Mesenchymal stem cell (in vitro differentiated cells and primary cell): ENCODE data around the gene TSPAN14.

Experiments used
- DNase-seq: peaks from one replicate; pipeline ENCODE4 v3.0.0-alpha.2; 2013
- H2AFZ ChIP-seq: one replicate; pipeline ENCODE4 v1.6.1; 2013; ENCODE audit warnings: low read depth, mild to moderate bottlenecking, control low read depth, inconsistent platforms, low read length, moderate library complexity
- H2AK5ac ChIP-seq: 2 replicates; pipeline ENCODE4 v1.6.1; 2013; ENCODE audit warnings: low read length, moderate library complexity, mild to moderate bottlenecking, inconsistent platforms; ENCODE audit not compliant: severe bottlenecking
- H2BK120ac ChIP-seq: one replicate; pipeline ENCODE4 v1.6.1; 2013; ENCODE audit warnings: low read depth, mild to moderate bottlenecking, inconsistent platforms, low read length, moderate library complexity
- H2BK12ac ChIP-seq, 2 experiments: one replicate each; pipeline ENCODE4 v1.6.1; 2013; ENCODE audit warnings: inconsistent platforms in 2 of 2, low read length in 2 of 2, mild to moderate bottlenecking in 2 of 2, moderate library complexity in 2 of 2, control low read depth in 1 of 2
- H2BK15ac ChIP-seq: one replicate; pipeline ENCODE4 v1.6.1; 2013; ENCODE audit warnings: mild to moderate bottlenecking, low read depth, inconsistent platforms; ENCODE audit not compliant: poor library complexity, severe bottlenecking
- H2BK5ac ChIP-seq: 2 replicates; pipeline ENCODE4 v1.6.1; 2013; ENCODE audit warnings: low read depth, mild to moderate bottlenecking, low read length, control low read depth, inconsistent platforms; ENCODE audit not compliant: poor library complexity, severe bottlenecking
- H3K14ac ChIP-seq, 2 experiments: one replicate each; pipeline ENCODE4 v1.6.1; 2013; ENCODE audit warnings: inconsistent platforms in 2 of 2, low read length in 2 of 2, control low read depth in 1 of 2, mild to moderate bottlenecking in 1 of 2, moderate library complexity in 1 of 2
- H3K18ac ChIP-seq, 2 experiments: one replicate each; pipeline ENCODE4 v1.6.1; 2013; ENCODE audit warnings: inconsistent platforms in 2 of 2, low read length in 2 of 2, control low read depth in 1 of 2, low read depth in 1 of 2, mild to moderate bottlenecking in 1 of 2
- H3K23ac ChIP-seq, 2 experiments: one replicate each; pipeline ENCODE4 v1.6.1; 2013; ENCODE audit warnings: inconsistent platforms in 2 of 2, low read length in 2 of 2, mild to moderate bottlenecking in 2 of 2, moderate library complexity in 2 of 2, control low read depth in 1 of 2
- H3K27ac ChIP-seq: 2 replicates; pipeline ENCODE4 v1.5.1; 2013; ENCODE audit warnings: mild to moderate bottlenecking, moderate library complexity, low read length, control low read depth, inconsistent platforms; ENCODE audit not compliant: poor library complexity, severe bottlenecking
- H3K27me3 ChIP-seq, 2 experiments: 2 replicates each; pipeline versions ENCODE4 v1.6.1 to v1.7.0; 2013; ENCODE audit warnings: low read length in 2 of 2, mild to moderate bottlenecking in 2 of 2, moderate library complexity in 2 of 2, control low read depth in 1 of 2, inconsistent platforms in 1 of 2; ENCODE audit not compliant: control insufficient read depth in 1 of 2, insufficient read depth in 1 of 2
- H3K36me3 ChIP-seq, 2 experiments: 2 replicates each; pipeline versions ENCODE4 v1.6.1 to v1.7.0; 2013; ENCODE audit warnings: low read length in 2 of 2, control low read depth in 1 of 2, inconsistent platforms in 1 of 2, low read depth in 1 of 2, mild to moderate bottlenecking in 1 of 2; ENCODE audit not compliant: insufficient read depth in 2 of 2, control insufficient read depth in 1 of 2
- H3K4ac ChIP-seq, 2 experiments: one replicate each; pipeline ENCODE4 v1.6.1; 2013; ENCODE audit warnings: inconsistent platforms in 2 of 2, low read length in 2 of 2, mild to moderate bottlenecking in 2 of 2, moderate library complexity in 2 of 2, control low read depth in 1 of 2, low read depth in 1 of 2
- H3K4me1 ChIP-seq: 2 replicates; pipeline ENCODE4 v1.6.1; 2013; ENCODE audit warnings: low read depth, low read length, control low read depth; ENCODE audit not compliant: control insufficient read depth, insufficient read depth
- H3K4me2 ChIP-seq: 2 replicates; pipeline ENCODE4 v1.6.1; 2013; ENCODE audit warnings: low read length, mild to moderate bottlenecking, inconsistent platforms; ENCODE audit not compliant: poor library complexity, severe bottlenecking
- H3K4me3 ChIP-seq, 2 experiments: 2 replicates each; pipeline versions ENCODE4 v1.5.1 to v1.7.0; 2013; ENCODE audit warnings: low read length in 2 of 2, mild to moderate bottlenecking in 2 of 2, control low read depth in 1 of 2, low read depth in 1 of 2; ENCODE audit not compliant: insufficient read depth in 1 of 2
- H3K79me1 ChIP-seq: replicated peaks from 2 replicates; pipeline ENCODE4 v1.6.1; 2013; ENCODE audit warnings: mild to moderate bottlenecking, control low read depth, low read length, inconsistent platforms; ENCODE audit not compliant: poor library complexity, severe bottlenecking
- H3K9ac ChIP-seq: 2 replicates; pipeline ENCODE4 v1.7.0; 2013; ENCODE audit warnings: mild to moderate bottlenecking, low read length, moderate library complexity
- H3K9me3 ChIP-seq: 2 replicates; pipeline ENCODE4 v1.7.0; 2013; ENCODE audit warnings: mild to moderate bottlenecking, low read length; ENCODE audit not compliant: control insufficient read depth
- H4K8ac ChIP-seq: one replicate; pipeline ENCODE4 v1.6.1; 2013; ENCODE audit warnings: inconsistent platforms, mild to moderate bottlenecking, low read length, moderate library complexity
- H4K91ac ChIP-seq: one replicate; pipeline ENCODE4 v1.6.1; 2013; ENCODE audit warnings: mild to moderate bottlenecking, low read length, inconsistent platforms
- WGBS: methylation state at CpG from one replicate; pipeline ENCODE4 v1.1.7; 2013; ENCODE audit warnings: mixed read lengths; 5-methylcytosine and 5-hydroxymethylcytosine counted together

Gene TSPAN14

DNA sequence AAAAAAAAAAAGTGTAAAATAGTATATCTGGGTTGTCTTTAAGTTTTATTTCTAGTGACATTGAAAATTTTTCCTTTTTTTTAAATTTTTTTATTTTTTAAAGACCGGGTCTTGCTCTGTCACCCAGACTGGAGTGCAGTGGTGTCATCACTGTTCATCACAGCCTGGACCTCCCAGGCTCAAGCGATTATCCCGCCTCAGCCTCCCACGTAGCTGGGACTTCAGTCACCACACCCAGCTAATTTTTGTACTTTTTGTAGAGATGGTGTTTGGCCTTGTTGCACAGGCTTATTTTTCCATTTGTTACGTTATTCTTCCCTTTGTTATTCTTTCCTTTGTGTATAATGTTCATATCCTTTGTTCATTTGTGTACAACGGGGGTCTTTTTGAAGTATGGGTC, 30.1 kb downstream of the TSPAN14 start:
- Histone ChIP-seq H2BK12ac (peak overlapping the region in 1 of 2 experiments; percentile 60), H3K27me3 (no peaks in the 10 kb centered on the region), H3K18ac (peak overlapping the region in 1 of 2 experiments; percentile 38), H2AK5ac (no peak overlapping the region), H3K4me3 (no peak overlapping the region), H3K23ac (no peak overlapping the region), H2AFZ (no peak overlapping the region), H2BK120ac (no peak overlapping the region), H3K4ac (no peak overlapping the region), H3K9me3 (no peaks in the 10 kb centered on the region), H2BK15ac (no peak overlapping the region), H3K36me3 (peaks cover 16 to 31% of the 10 kb centered on the region in 2 experiments), H3K9ac (peak overlapping the region; percentile 9), H3K14ac (no peak overlapping the region), H3K27ac (no peak overlapping the region), H3K4me2 (no peak overlapping the region), H4K91ac (no peak overlapping the region), H3K4me1 (peaks cover 33% of the 10 kb centered on the region), H3K79me1 (no peaks in the 10 kb centered on the region), H2BK5ac (no peak overlapping the region), H4K8ac (no peak overlapping the region)
- 96% methylated on average over 4 of the region's 6 CpGs for WGBS
- no peak for DNase-seq

DNA sequence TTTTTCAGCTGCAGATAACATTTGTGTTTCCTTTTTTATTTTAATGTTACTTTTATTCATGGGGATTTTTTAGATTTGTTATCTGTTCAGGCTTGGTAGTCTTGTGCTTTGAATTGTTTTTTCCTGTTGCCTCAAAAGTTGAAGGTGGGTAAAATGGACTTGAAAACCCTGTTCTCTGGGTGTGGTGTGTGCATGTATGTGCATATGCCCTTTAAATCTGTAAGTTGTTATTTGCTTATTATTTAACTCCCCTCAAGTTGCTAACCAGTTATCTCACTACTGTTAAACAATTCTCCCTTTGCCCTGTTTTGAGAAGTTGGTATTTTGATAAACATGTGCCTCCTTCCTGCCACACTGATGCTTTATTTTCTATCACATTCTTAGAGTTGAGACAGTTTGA, 30.6 kb downstream of the TSPAN14 start:
- H3K27me3 ChIP-seq: no peaks in the 10 kb centered on the region
- H3K36me3 ChIP-seq: peaks cover 21 to 35% of the 10 kb centered on the region in 2 experiments
- no peak overlapping the region for H2BK12ac ChIP-seq
- no peak overlapping the region for H3K14ac ChIP-seq
- no peak overlapping the region for H3K4me2 ChIP-seq
- no peak for DNase-seq
- no peak overlapping the region for H3K18ac ChIP-seq
- H2AFZ ChIP-seq: no peak overlapping the region
- H3K23ac ChIP-seq: no peak overlapping the region
- H3K4me1 ChIP-seq: peaks cover 35% of the 10 kb centered on the region
- H3K27ac ChIP-seq: no peak overlapping the region
- H4K91ac ChIP-seq: no peak overlapping the region
- no peaks in the 10 kb centered on the region for H3K79me1 ChIP-seq
- H3K9me3 ChIP-seq: no peaks in the 10 kb centered on the region
- no peak overlapping the region for H2AK5ac ChIP-seq
- no peak overlapping the region for H2BK5ac ChIP-seq
- no peak overlapping the region for H4K8ac ChIP-seq
- H2BK15ac ChIP-seq: no peak overlapping the region
- H2BK120ac ChIP-seq: no peak overlapping the region
- no peak overlapping the region for H3K4me3 ChIP-seq
- no peak overlapping the region for H3K4ac ChIP-seq
- peak overlapping the region; percentile 9 for H3K9ac ChIP-seq

DNA sequence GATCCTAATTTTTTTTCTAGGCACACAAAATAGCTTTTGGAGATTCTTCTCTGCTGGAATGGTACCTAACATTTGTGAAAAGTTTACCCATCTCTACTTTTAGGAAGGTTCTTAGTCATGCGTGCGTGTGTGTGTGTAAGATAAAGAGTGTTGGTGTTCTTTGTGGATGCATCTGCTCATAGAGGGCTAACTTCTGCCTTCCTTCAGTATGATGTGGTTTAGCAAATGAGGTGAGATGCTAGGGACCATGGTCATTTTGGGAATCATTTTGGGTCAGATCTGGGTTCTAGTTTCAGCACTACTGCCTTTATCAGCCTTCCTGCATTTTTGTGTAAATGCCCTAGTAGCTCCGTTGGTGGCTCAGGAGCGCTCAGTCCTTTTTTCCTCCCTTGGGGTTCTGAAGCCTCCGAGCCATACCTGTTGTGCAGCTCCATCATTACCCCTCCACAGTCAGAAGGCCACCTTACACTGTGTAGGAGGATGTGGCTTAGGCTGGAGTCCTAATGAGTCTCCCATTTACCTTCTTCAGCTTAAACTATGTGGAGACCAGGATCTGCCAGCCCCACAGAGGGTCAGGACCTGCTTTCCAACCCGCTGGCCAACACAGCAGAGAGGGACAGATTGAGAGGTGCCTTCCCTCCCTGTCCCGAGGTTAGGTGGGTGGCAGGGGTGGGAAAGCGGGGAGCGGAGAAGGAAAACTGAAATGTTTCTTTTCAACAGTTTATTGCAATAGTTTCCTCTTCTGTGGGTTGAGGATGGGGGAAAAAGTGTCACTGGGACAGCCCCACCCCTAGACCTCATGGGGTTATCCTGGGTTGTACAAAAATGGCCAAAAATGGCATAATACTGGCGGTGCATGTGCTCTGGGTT, 31.2 kb downstream of the TSPAN14 start:
- Histone ChIP-seq H2BK5ac (no peak overlapping the region), H3K9me3 (no peaks in the 10 kb centered on the region), H4K91ac (no peak overlapping the region), H3K4ac (peak overlapping the region; percentile 15), H2BK120ac (peak overlapping the region; percentile 42), H2BK12ac (peak overlapping the region in 1 of 2 experiments; percentile 15), H3K14ac (no peak overlapping the region), H3K27ac (no peak overlapping the region), H2AK5ac (no peak overlapping the region), H2AFZ (no peak overlapping the region), H3K23ac (no peak overlapping the region), H3K36me3 (peaks cover 27 to 42% of the 10 kb centered on the region in 2 experiments), H3K18ac (no peak overlapping the region), H3K4me1 (peaks cover 35% of the 10 kb centered on the region), H3K9ac (peak overlapping the region; percentile 9), H3K4me3 (no peak overlapping the region), H3K27me3 (no peaks in the 10 kb centered on the region), H4K8ac (no peak overlapping the region), H2BK15ac (no peak overlapping the region), H3K79me1 (no peaks in the 10 kb centered on the region), H3K4me2 (no peak overlapping the region)
- DNase-seq: no peak
- WGBS: 95% methylated on average over 10 of the region's 10 CpGs

- peak overlapping the region in 1 of 2 experiments; percentile 34 for H3K18ac ChIP-seq
- H2BK5ac ChIP-seq: no peak overlapping the region
- H2BK15ac ChIP-seq: no peak overlapping the region
- H2BK12ac ChIP-seq: peak overlapping the region in 1 of 2 experiments; percentile 25
- DNase-seq: no peak
- no peaks in the 10 kb centered on the region for H3K79me1 ChIP-seq
- peak overlapping the region in 1 of 2 experiments; percentile 87 for H3K14ac ChIP-seq
- peak overlapping the region; percentile 85 for H4K8ac ChIP-seq
- H3K4me2 ChIP-seq: no peak overlapping the region
- 84% methylated on average over 15 of the region's 17 CpGs for WGBS
- peaks cover 37% of the 10 kb centered on the region for H3K4me1 ChIP-seq
- peaks cover 34 to 48% of the 10 kb centered on the region in 2 experiments for H3K36me3 ChIP-seq
- H3K4ac ChIP-seq: peak overlapping the region; percentile 22 to 92
- H2BK120ac ChIP-seq: peak overlapping the region; percentile 42
- H3K27me3 ChIP-seq: no peaks in the 10 kb centered on the region
- H2AK5ac ChIP-seq: peak overlapping the region; percentile 62
- no peak overlapping the region for H3K23ac ChIP-seq
- no peak overlapping the region for H4K91ac ChIP-seq
- H3K9ac ChIP-seq: no peak overlapping the region
- H3K27ac ChIP-seq: peak overlapping the region; percentile 26
- no peak overlapping the region for H2AFZ ChIP-seq
- H3K9me3 ChIP-seq: no peaks in the 10 kb centered on the region
- H3K4me3 ChIP-seq: no peak overlapping the region
Observed at GRCh38 chr10:80485946-80486764, 32.0 kb downstream of the TSPAN14 start.
